ENCODE results near the gene DDOST. TPM values are rescaled to one million over a fixed set of nuclear protein-coding genes. Genes with fewer than 3 reads are reported as not detected.
A peak's percentile ranks its signal among the peaks of the same experiment; 100 is the strongest.

Gene DDOST
- total and polyA plus RNA-seq, 2 donors from 2014 or later: 146 to 206 TPM

DNA sequence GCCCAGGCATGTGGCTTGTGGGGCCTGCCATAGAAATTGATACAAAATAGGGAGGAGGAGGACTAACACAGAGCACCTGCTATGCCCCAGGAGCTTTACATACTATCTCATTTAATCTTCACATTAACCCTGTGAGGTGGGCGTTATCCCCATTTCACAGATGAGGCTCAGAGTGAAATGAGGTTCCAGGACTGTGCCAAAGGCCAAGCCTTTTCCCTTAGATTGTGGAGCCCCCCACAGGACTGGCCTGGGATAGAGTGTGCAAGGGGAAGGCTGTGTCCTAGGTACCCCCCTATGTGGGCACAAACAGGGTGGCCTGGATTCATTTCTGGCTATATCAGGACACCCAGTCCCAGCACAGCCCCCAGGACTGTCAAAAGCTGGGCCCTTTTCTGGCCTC is 2.2 kb upstream of the DDOST start:
- intact Hi-C loops (cut with DNase I): no loop called here
- H3K27ac ChIP-seq (ENCODE audit: low read depth in 2 of 2, low read length in 2 of 2): no peak overlapping the region
- TF ChIP-seq, protein P1, sequence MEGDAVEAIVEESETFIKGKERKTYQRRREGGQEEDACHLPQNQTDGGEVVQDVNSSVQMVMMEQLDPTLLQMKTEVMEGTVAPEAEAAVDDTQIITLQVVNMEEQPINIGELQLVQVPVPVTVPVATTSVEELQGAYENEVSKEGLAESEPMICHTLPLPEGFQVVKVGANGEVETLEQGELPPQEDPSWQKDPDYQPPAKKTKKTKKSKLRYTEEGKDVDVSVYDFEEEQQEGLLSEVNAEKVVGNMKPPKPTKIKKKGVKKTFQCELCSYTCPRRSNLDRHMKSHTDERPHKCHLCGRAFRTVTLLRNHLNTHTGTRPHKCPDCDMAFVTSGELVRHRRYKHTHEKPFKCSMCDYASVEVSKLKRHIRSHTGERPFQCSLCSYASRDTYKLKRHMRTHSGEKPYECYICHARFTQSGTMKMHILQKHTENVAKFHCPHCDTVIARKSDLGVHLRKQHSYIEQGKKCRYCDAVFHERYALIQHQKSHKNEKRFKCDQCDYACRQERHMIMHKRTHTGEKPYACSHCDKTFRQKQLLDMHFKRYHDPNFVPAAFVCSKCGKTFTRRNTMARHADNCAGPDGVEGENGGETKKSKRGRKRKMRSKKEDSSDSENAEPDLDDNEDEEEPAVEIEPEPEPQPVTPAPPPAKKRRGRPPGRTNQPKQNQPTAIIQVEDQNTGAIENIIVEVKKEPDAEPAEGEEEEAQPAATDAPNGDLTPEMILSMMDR (IDR thresholded peaks at IDR 0.05; ENCODE audit: borderline replicate concordance, extremely low read depth, insufficient read depth): no peak
- no peak for FAIRE-seq
- H3K36me3 ChIP-seq (ENCODE audit: control insufficient read depth in 2 of 3, insufficient read depth in 3 of 3, low read length in 3 of 3): peaks cover 0 to 6% (median 0%) of the 10 kb centered on the region in 3 donors
- H3K9ac ChIP-seq (ENCODE audit: low read length in 3 of 3): no peak overlapping the region
- H3K27me3 ChIP-seq (ENCODE audit: control insufficient read depth, insufficient read depth, low read length): no peaks in the 10 kb centered on the region
- H3K4me1 ChIP-seq (ENCODE audit: control insufficient read depth in 2 of 3, insufficient read depth in 2 of 3, low read depth in 1 of 3, low read length in 3 of 3): peaks cover 0 to 10% (median 6%) of the 10 kb centered on the region in 3 donors
- no peaks in the 10 kb centered on the region for H3K9me3 ChIP-seq (ENCODE audit: control insufficient read depth in 2 of 3, insufficient read depth in 1 of 3, low read length in 3 of 3)
- no peak for DNase-seq
- H3K4me3 ChIP-seq (ENCODE audit: low read length in 3 of 3): no peak overlapping the region

GRCh38 chr1:20662110-20662475 is 924 bp upstream of the DDOST start:
- no peaks in the 10 kb centered on the region for H3K27me3 ChIP-seq (ENCODE audit: control insufficient read depth, insufficient read depth, low read length)
- intact Hi-C loops (cut with DNase I): no loop called here
- H3K9me3 ChIP-seq (ENCODE audit: control insufficient read depth in 2 of 3, insufficient read depth in 1 of 3, low read length in 3 of 3): no peaks in the 10 kb centered on the region
- peaks cover 0 to 14% (median 2%) of the 10 kb centered on the region in 3 donors for H3K36me3 ChIP-seq (ENCODE audit: control insufficient read depth in 2 of 3, insufficient read depth in 3 of 3, low read length in 3 of 3)
- no peak for FAIRE-seq
- H3K27ac ChIP-seq (ENCODE audit: low read depth in 2 of 2, low read length in 2 of 2): peak overlapping the region in 1 of 2 donors; percentile 51
- no peak for DNase-seq
- H3K4me3 ChIP-seq (ENCODE audit: low read length in 3 of 3): peak overlapping the region; percentile 72 to 96 (median 88)
- H3K9ac ChIP-seq (ENCODE audit: low read length in 3 of 3): peak overlapping the region; percentile 48 to 82 (median 70)
- H3K4me1 ChIP-seq (ENCODE audit: control insufficient read depth in 2 of 3, insufficient read depth in 2 of 3, low read depth in 1 of 3, low read length in 3 of 3): peaks cover 0 to 10% (median 6%) of the 10 kb centered on the region in 3 donors
- TF ChIP-seq, protein P1 (IDR thresholded peaks at IDR 0.05; ENCODE audit: borderline replicate concordance, extremely low read depth, insufficient read depth): no peak

- peaks cover 0 to 10% (median 6%) of the 10 kb centered on the region in 3 donors for H3K4me1 ChIP-seq (ENCODE audit: control insufficient read depth in 2 of 3, insufficient read depth in 2 of 3, low read depth in 1 of 3, low read length in 3 of 3)
- DNase-seq (no peak), FAIRE-seq (no peak)
- peaks cover 2 to 26% (median 8%) of the 10 kb centered on the region in 3 donors for H3K36me3 ChIP-seq (ENCODE audit: control insufficient read depth in 2 of 3, insufficient read depth in 3 of 3, low read length in 3 of 3)
- no peaks in the 10 kb centered on the region for H3K9me3 ChIP-seq (ENCODE audit: control insufficient read depth in 2 of 3, insufficient read depth in 1 of 3, low read length in 3 of 3)
- no peak overlapping the region for H3K27ac ChIP-seq (ENCODE audit: low read depth in 2 of 2, low read length in 2 of 2)
- TF ChIP-seq, protein P1 (IDR thresholded peaks at IDR 0.05; ENCODE audit: borderline replicate concordance, extremely low read depth, insufficient read depth): no peak
- peak overlapping the region; percentile 79 to 96 (median 88) for H3K4me3 ChIP-seq (ENCODE audit: low read length in 3 of 3)
- peak overlapping the region; percentile 57 to 81 (median 59) for H3K9ac ChIP-seq (ENCODE audit: low read length in 3 of 3)
- intact Hi-C loops (cut with DNase I): no loop called here
- H3K27me3 ChIP-seq (ENCODE audit: control insufficient read depth, insufficient read depth, low read length): no peaks in the 10 kb centered on the region
Observed at GRCh38 chr1:20660847-20661206, 342 bp downstream of the DDOST start.

DNA sequence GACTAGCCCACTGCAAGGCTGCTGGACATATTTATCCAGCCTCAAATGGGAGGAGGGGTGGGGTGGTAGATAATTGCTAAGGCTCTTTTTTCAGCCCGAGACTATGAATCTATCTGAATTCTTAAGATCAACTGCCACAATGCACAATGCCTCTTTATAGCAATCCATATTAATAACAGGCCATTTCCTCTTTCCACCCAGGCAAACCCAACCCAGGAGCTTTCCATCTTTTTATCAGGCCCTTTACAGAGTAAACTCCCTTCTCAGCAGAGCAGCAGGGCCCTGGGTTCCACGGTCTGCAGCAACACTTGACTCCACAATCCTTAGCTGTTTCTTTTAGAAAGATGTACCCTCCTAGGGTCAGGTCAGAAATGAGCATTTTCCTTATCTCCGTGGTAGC is 806 bp downstream of the DDOST start:
- H3K9me3 ChIP-seq (ENCODE audit: control insufficient read depth in 2 of 3, insufficient read depth in 1 of 3, low read length in 3 of 3): no peaks in the 10 kb centered on the region
- H3K9ac ChIP-seq (ENCODE audit: low read length in 3 of 3): peak overlapping the region; percentile 57 to 81 (median 59)
- peaks cover 0 to 10% (median 6%) of the 10 kb centered on the region in 3 donors for H3K4me1 ChIP-seq (ENCODE audit: control insufficient read depth in 2 of 3, insufficient read depth in 2 of 3, low read depth in 1 of 3, low read length in 3 of 3)
- no peaks in the 10 kb centered on the region for H3K27me3 ChIP-seq (ENCODE audit: control insufficient read depth, insufficient read depth, low read length)
- peak overlapping the region; percentile 79 to 96 (median 88) for H3K4me3 ChIP-seq (ENCODE audit: low read length in 3 of 3)
- no peak overlapping the region for H3K27ac ChIP-seq (ENCODE audit: low read depth in 2 of 2, low read length in 2 of 2)
- TF ChIP-seq, protein P1 (IDR thresholded peaks at IDR 0.05; ENCODE audit: borderline replicate concordance, extremely low read depth, insufficient read depth): no peak
- no peak for DNase-seq
- no peak for FAIRE-seq
- H3K36me3 ChIP-seq (ENCODE audit: control insufficient read depth in 2 of 3, insufficient read depth in 3 of 3, low read length in 3 of 3): peaks cover 2 to 31% (median 12%) of the 10 kb centered on the region in 3 donors
- intact Hi-C loops (cut with DNase I): no loop called here

Data from kidney (tissue), 14 donors.